ENCODE data around the gene CCDC12.

Gene CCDC12

DNA sequence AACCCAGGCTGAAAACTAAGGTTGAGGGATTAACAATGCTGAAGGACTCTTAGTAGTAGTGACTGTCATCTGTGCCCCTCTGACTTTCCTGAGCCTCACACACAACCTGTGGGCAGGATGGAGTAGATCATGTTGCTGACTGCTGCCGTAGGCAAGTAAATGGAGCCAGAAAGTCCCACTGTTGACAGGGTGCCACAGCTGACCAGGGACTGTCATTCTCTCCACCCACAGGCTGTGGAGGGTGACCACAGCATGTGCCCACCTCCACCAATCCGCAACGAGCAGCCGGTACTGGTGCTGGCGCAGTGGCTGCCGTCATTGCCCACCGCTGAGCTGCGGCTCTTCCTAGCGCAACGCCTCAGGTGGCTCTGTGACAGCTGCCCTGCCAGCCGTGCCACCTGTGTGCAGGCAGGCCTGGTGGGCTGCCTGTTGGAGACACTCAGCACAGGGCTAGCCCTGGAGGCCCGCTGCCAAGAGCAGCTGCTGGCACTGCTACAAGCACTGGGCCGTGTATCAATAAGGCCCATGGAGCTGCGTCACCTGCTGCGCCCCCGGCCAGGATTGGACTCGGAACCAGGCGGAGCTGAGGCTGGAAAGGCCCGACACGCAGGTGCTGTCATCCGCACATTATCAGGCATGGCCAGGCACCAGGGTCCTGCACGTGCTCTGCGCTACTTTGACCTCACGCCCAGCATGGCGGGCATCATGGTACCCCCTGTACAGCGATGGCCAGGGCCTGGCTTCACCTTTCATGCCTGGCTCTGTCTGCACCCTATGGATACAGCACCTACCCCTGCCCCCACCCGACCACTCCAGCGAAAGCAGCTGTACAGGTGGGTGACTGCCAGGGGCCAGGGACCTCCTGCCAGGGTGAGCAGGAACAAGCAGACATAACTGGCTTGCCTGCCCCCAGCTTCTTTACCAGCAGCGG, 18.5 kb upstream of the CCDC12 start:
- Mint-ChIP-seq H3K27ac (no peak overlapping the region), H3K4me3 (no peak overlapping the region), H3K4me1 (ENCODE audit: low read depth) (peaks cover 21% of the 10 kb centered on the region), H3K36me3 (ENCODE audit: low read depth) (peaks cover 36% of the 10 kb centered on the region), H3K27me3 (ENCODE audit: low read depth) (no peaks in the 10 kb centered on the region), H3K9me3 (no peaks in the 10 kb centered on the region)

- Mint-ChIP-seq H3K36me3 (ENCODE audit: low read depth) (peaks cover 40% of the 10 kb centered on the region), H3K27me3 (ENCODE audit: low read depth) (no peaks in the 10 kb centered on the region), H3K4me3 (no peak overlapping the region), H3K9me3 (no peaks in the 10 kb centered on the region), H3K4me1 (ENCODE audit: low read depth) (peaks cover 26% of the 10 kb centered on the region), H3K27ac (no peak overlapping the region)
These were observed 17.4 kb upstream of the CCDC12 start for GRCh38 chr3:46993986-46994385.

DNA sequence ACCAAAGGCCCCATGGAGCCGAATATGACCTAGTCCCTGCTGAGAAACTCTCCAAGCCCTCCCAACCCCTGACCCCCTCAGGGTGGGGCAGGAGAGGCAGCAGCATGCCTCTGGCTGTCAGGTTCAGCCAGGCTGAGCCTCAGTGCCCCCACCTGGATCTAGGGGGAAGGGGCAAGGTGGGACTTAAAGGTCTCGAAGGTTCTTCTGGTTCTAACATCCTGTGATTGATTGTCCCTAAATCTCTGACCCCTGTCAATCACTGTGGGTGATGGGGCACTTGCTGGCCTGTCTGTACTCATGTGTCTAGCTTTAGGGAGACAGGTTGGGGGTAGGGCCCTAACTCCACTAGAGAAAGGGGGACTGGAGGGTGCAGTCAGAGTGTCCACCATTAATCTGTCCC, 16.7 kb upstream of the CCDC12 start:
- peaks cover 33% of the 10 kb centered on the region for H3K4me1 Mint-ChIP-seq (ENCODE audit: low read depth)
- H3K9me3 Mint-ChIP-seq = no peaks in the 10 kb centered on the region
- H3K27ac Mint-ChIP-seq = no peak overlapping the region
- H3K27me3 Mint-ChIP-seq (ENCODE audit: low read depth) = no peaks in the 10 kb centered on the region
- no peak overlapping the region for H3K4me3 Mint-ChIP-seq
- peaks cover 41% of the 10 kb centered on the region for H3K36me3 Mint-ChIP-seq (ENCODE audit: low read depth)

DNA sequence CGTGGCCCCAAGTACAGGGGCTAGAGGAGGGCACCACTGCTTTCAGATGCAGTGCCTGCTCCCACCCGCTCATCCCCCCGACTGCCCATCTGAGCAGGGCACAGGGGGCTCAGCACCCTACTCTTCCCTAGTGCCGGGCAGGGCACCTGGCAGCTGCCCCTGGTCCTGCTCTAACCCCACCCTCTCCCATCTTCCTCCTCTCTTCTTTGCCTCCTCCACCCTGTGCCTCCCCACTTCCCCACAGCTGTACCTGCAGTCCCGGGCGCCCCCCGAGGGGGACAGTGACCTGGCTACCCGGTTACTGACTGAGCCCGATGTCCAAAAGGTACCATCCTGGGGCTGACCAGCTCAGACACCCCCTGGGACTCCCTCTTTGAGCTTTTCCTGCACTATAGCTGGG, 15.7 kb upstream of the CCDC12 start:
- H3K27me3 Mint-ChIP-seq (ENCODE audit: low read depth) = no peaks in the 10 kb centered on the region
- H3K4me3 Mint-ChIP-seq = no peak overlapping the region
- H3K4me1 Mint-ChIP-seq (ENCODE audit: low read depth) = peaks cover 38% of the 10 kb centered on the region
- peak overlapping the region; percentile 31 for H3K27ac Mint-ChIP-seq
- no peaks in the 10 kb centered on the region for H3K9me3 Mint-ChIP-seq
- H3K36me3 Mint-ChIP-seq (ENCODE audit: low read depth) = peaks cover 36% of the 10 kb centered on the region

- peaks cover 32% of the 10 kb centered on the region for H3K36me3 Mint-ChIP-seq (ENCODE audit: low read depth)
- H3K27ac Mint-ChIP-seq = no peak overlapping the region
- no peaks in the 10 kb centered on the region for H3K27me3 Mint-ChIP-seq (ENCODE audit: low read depth)
- peaks cover 43% of the 10 kb centered on the region for H3K4me1 Mint-ChIP-seq (ENCODE audit: low read depth)
- H3K9me3 Mint-ChIP-seq = no peaks in the 10 kb centered on the region
- H3K4me3 Mint-ChIP-seq = no peak overlapping the region
These were observed 15.0 kb upstream of the CCDC12 start for GRCh38 chr3:46991406-46992165.

- H3K9me3 Mint-ChIP-seq = no peaks in the 10 kb centered on the region
- peak overlapping the region; percentile 69 for H3K27ac Mint-ChIP-seq
- peaks cover 34% of the 10 kb centered on the region for H3K36me3 Mint-ChIP-seq (ENCODE audit: low read depth)
- no peaks in the 10 kb centered on the region for H3K27me3 Mint-ChIP-seq (ENCODE audit: low read depth)
- H3K4me3 Mint-ChIP-seq = peak overlapping the region; percentile 43
- peaks cover 51% of the 10 kb centered on the region for H3K4me1 Mint-ChIP-seq (ENCODE audit: low read depth)
These were observed 14.2 kb upstream of the CCDC12 start for GRCh38 chr3:46990573-46991374.

GRCh38 chr3:46989146-46989810, 12.7 kb upstream of the CCDC12 start:
- Mint-ChIP-seq H3K27ac (peak overlapping the region; percentile 79), H3K4me3 (peak overlapping the region; percentile 87), H3K4me1 (ENCODE audit: low read depth) (peaks cover 61% of the 10 kb centered on the region), H3K27me3 (ENCODE audit: low read depth) (no peaks in the 10 kb centered on the region), H3K36me3 (ENCODE audit: low read depth) (peaks cover 35% of the 10 kb centered on the region), H3K9me3 (no peaks in the 10 kb centered on the region)

- Mint-ChIP-seq H3K27ac (peak overlapping the region; percentile 79), H3K4me3 (peak overlapping the region; percentile 87), H3K4me1 (ENCODE audit: low read depth) (peaks cover 66% of the 10 kb centered on the region), H3K27me3 (ENCODE audit: low read depth) (no peaks in the 10 kb centered on the region), H3K9me3 (no peaks in the 10 kb centered on the region), H3K36me3 (ENCODE audit: low read depth) (peaks cover 34% of the 10 kb centered on the region)
These were observed 12.1 kb upstream of the CCDC12 start for GRCh38 chr3:46988616-46989015.

DNA sequence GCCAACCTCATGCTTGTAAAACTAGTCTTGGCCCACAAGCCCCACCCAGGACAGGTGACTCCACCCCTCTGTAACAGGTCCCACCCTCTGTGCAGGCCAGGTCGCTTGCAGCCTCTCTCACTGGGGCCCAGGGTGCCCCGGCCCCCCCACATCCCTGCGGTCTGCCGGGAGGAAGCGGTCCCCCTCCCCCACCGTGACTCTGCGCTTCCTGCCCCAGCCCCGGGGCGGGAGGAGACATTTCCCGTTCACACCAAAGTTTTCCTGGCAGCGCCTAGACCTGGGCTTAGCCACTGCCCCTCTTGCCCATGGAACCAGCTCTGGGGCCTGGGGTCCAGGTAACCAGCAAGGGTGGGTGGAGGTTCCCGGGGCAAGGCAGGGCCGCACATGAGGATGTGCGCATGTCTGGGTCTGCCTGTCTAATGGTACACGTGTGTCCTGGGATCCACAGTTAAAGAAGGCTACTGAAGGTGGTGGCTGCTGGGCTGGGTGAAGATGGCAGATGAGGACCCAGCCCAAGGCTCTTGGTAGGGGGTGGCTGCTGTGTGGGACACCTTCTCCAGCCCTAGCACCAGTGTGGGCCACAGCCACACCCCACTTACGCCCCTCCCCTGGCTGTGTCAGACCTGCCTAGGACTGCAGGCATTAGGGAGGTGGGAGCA, 11.3 kb upstream of the CCDC12 start:
- Mint-ChIP-seq H3K4me1 (ENCODE audit: low read depth) (peaks cover 66% of the 10 kb centered on the region), H3K4me3 (peak overlapping the region; percentile 87), H3K27me3 (ENCODE audit: low read depth) (no peaks in the 10 kb centered on the region), H3K36me3 (ENCODE audit: low read depth) (peaks cover 34% of the 10 kb centered on the region), H3K27ac (peak overlapping the region; percentile 79), H3K9me3 (no peaks in the 10 kb centered on the region)

DNA sequence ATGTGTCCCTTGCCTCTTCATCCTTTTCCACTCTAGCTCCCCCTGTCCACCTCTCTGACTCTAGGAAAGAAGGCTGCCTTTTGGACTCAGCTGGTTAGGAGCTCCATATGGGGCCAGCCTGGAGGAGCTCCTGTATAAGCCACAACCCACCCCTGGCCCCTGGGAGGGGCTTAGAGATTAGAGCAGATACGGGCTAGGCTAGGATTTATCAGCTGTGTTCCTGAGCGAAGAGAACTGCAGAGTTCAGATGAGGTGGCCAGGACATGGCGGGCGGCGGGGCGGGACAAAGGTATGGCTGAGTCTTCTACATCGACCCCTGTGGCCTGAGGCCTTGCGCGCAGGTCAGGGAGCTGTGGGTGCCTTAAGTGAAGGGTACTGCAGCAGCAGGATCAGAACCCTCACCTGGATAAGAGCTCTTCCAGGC, 10.8 kb upstream of the CCDC12 start:
- peaks cover 72% of the 10 kb centered on the region for H3K4me1 Mint-ChIP-seq (ENCODE audit: low read depth)
- peak overlapping the region; percentile 87 for H3K4me3 Mint-ChIP-seq
- peaks cover 35% of the 10 kb centered on the region for H3K36me3 Mint-ChIP-seq (ENCODE audit: low read depth)
- H3K27ac Mint-ChIP-seq = peak overlapping the region; percentile 79
- no peaks in the 10 kb centered on the region for H3K9me3 Mint-ChIP-seq
- H3K27me3 Mint-ChIP-seq (ENCODE audit: low read depth) = no peaks in the 10 kb centered on the region

DNA sequence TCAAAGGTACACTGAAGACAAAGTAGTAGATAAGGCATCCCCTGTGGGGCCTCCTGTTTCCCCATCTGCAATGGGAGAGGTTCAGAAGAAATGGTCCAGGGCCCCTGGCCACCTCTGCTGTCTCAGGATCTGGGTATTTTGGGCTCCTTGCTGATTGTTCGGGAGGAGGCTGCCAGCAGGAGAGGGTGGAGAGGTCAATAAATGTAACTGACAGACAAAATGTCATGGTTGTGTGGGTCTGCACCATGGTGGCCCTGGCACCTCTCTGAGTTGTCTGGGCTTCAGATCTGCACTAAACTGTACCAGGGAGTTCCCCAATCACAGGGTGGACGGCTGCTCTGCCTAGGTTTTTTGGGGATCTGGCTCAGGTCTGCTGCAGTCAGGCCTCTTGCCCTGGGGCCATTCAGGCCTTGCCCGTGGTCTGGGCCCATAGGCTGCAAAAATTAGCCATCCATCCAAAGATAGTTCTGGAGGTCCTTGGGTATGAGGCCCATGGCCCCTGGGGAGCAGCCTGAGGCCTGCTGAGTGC, 10.3 kb upstream of the CCDC12 start:
- Mint-ChIP-seq H3K4me1 (ENCODE audit: low read depth) (peaks cover 74% of the 10 kb centered on the region), H3K4me3 (peak overlapping the region; percentile 87), H3K27ac (peak overlapping the region; percentile 79)

DNA sequence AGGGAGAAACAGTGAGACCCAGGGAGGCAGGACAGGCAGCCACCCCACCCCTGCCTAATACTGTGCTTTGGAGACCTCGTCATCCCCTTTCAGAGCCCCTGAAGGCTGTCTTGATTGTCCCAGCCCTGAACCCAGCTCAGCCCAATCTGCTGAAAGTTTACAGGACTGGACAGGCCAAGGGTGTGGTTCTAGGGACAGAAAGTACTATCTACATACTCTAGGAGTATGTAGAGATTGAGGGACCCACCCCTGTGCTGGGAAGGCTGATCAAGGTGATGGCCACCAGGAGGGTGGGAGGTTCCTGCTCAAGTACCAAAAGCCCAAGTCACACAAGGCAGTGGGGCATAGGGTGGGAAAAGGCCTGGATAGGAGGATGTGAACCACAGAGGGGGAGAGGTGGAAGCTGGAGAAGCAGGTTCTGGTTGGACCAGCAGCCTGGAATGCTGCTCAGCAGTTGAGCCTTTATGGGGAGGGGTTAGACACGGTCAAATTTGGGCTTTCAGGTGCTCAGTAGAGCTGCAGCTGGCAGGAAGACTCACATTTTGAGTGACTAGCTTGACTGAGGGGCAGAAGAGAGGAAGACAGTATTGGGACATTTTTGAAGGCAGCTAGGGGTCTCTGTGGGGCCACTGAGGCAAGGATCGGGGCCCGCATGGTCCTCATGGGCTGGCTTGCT, 9.6 kb upstream of the CCDC12 start:
- H3K4me3 Mint-ChIP-seq = peak overlapping the region; percentile 87
- H3K27me3 Mint-ChIP-seq (ENCODE audit: low read depth) = no peaks in the 10 kb centered on the region
- peaks cover 34% of the 10 kb centered on the region for H3K36me3 Mint-ChIP-seq (ENCODE audit: low read depth)
- no peaks in the 10 kb centered on the region for H3K9me3 Mint-ChIP-seq
- H3K4me1 Mint-ChIP-seq (ENCODE audit: low read depth) = peaks cover 75% of the 10 kb centered on the region
- peak overlapping the region; percentile 79 for H3K27ac Mint-ChIP-seq

More for the DNA sequence above, 10.3 kb upstream of the CCDC12 start:
- no peaks in the 10 kb centered on the region for H3K27me3 Mint-ChIP-seq (ENCODE audit: low read depth)
- no peaks in the 10 kb centered on the region for H3K9me3 Mint-ChIP-seq
- peaks cover 34% of the 10 kb centered on the region for H3K36me3 Mint-ChIP-seq (ENCODE audit: low read depth)

GRCh38 chr3:46985588-46985987, 9.0 kb upstream of the CCDC12 start:
- H3K4me1 Mint-ChIP-seq (ENCODE audit: low read depth) = peaks cover 79% of the 10 kb centered on the region
- no peaks in the 10 kb centered on the region for H3K9me3 Mint-ChIP-seq
- H3K27ac Mint-ChIP-seq = peak overlapping the region; percentile 79
- H3K27me3 Mint-ChIP-seq (ENCODE audit: low read depth) = no peaks in the 10 kb centered on the region
- H3K36me3 Mint-ChIP-seq (ENCODE audit: low read depth) = peaks cover 29% of the 10 kb centered on the region
- H3K4me3 Mint-ChIP-seq = no peak overlapping the region
